ENCODE results near the gene IGBP1.
"Not testable (repeated sequence)": the region's sequence is repeated elsewhere in the genome, so short reads cannot be mapped to it uniquely, and the experiment has no call there.

IGBP1 gene

GRCh38 chrX:70133303-70134115, at the start of gene IGBP1:
Gene IGBP1 (plus strand): TSS chrX:70133447. CDS start chrX:70133948, 501 bp downstream.
- Histone ChIP-seq H3K4me3 (ENCODE audit: low read depth, low read length) (peak within 1 kb of the TSS; percentile 80), H3K27ac (ENCODE audit: low read depth, low read length) (peak within 1 kb of the TSS; percentile 80; the same call in 1 of the 2 replicates), H3K4me1 (ENCODE audit: control insufficient read depth, insufficient read depth, low read length) (peaks cover 21% of the 10 kb centered on the region), H3K27me3 (ENCODE audit: control insufficient read depth, insufficient read depth, low read length) (no peaks in the 10 kb centered on the region), H3K9me3 (ENCODE audit: control insufficient read depth, insufficient read depth, low read depth, low read length) (peaks cover 6% of the 10 kb centered on the region; the same call in 1 of the 2 replicates), H3K9ac (ENCODE audit: low read length) (peak within 1 kb of the TSS; percentile 91), H3K36me3 (ENCODE audit: control insufficient read depth, insufficient read depth, low read length) (peaks cover 18% of the 10 kb centered on the region)

GRCh38 chrX:70084592-70085240, 48.5 kb upstream of the IGBP1 start:
- no peak overlapping the region for H3K9ac ChIP-seq (ENCODE audit: low read length)
- H3K4me1 ChIP-seq (ENCODE audit: control insufficient read depth, insufficient read depth, low read length): no peaks in the 10 kb centered on the region
- H3K27ac ChIP-seq (ENCODE audit: low read depth, low read length): no peak overlapping the region
- peaks cover 11% of the 10 kb centered on the region; the same call in 1 of the 2 replicates for H3K9me3 ChIP-seq (ENCODE audit: control insufficient read depth, insufficient read depth, low read depth, low read length)
- no peaks in the 10 kb centered on the region for H3K27me3 ChIP-seq (ENCODE audit: control insufficient read depth, insufficient read depth, low read length)
- H3K4me3 ChIP-seq (ENCODE audit: low read depth, low read length): no peak overlapping the region
- no peaks in the 10 kb centered on the region for H3K36me3 ChIP-seq (ENCODE audit: control insufficient read depth, insufficient read depth, low read length)

- H3K4me3 ChIP-seq (ENCODE audit: low read depth, low read length): no peak overlapping the region
- peaks cover 9% of the 10 kb centered on the region; the same call in 1 of the 2 replicates for H3K9me3 ChIP-seq (ENCODE audit: control insufficient read depth, insufficient read depth, low read depth, low read length)
- no peaks in the 10 kb centered on the region for H3K27me3 ChIP-seq (ENCODE audit: control insufficient read depth, insufficient read depth, low read length)
- H3K27ac ChIP-seq (ENCODE audit: low read depth, low read length): no peak overlapping the region
- no peaks in the 10 kb centered on the region for H3K36me3 ChIP-seq (ENCODE audit: control insufficient read depth, insufficient read depth, low read length)
- H3K4me1 ChIP-seq (ENCODE audit: control insufficient read depth, insufficient read depth, low read length): no peaks in the 10 kb centered on the region
- H3K9ac ChIP-seq (ENCODE audit: low read length): no peak overlapping the region
These were observed 45.2 kb upstream of the IGBP1 start for GRCh38 chrX:70087857-70088630.

GRCh38 chrX:70088751-70089150, 44.5 kb upstream of the IGBP1 start:
- Histone ChIP-seq H3K4me1 (ENCODE audit: control insufficient read depth, insufficient read depth, low read length) (no peaks in the 10 kb centered on the region), H3K4me3 (ENCODE audit: low read depth, low read length) (no peak overlapping the region), H3K27ac (ENCODE audit: low read depth, low read length) (no peak overlapping the region), H3K9ac (ENCODE audit: low read length) (no peak overlapping the region), H3K9me3 (ENCODE audit: control insufficient read depth, insufficient read depth, low read depth, low read length) (peaks cover 9% of the 10 kb centered on the region; the same call in 1 of the 2 replicates), H3K27me3 (ENCODE audit: control insufficient read depth, insufficient read depth, low read length) (no peaks in the 10 kb centered on the region), H3K36me3 (ENCODE audit: control insufficient read depth, insufficient read depth, low read length) (no peaks in the 10 kb centered on the region)

GRCh38 chrX:70089604-70090297, 43.5 kb upstream of the IGBP1 start:
- Histone ChIP-seq H3K27me3 (ENCODE audit: control insufficient read depth, insufficient read depth, low read length) (no peaks in the 10 kb centered on the region), H3K4me3 (ENCODE audit: low read depth, low read length) (no peak overlapping the region), H3K4me1 (ENCODE audit: control insufficient read depth, insufficient read depth, low read length) (no peaks in the 10 kb centered on the region), H3K9ac (ENCODE audit: low read length) (no peak overlapping the region), H3K36me3 (ENCODE audit: control insufficient read depth, insufficient read depth, low read length) (no peaks in the 10 kb centered on the region), H3K27ac (ENCODE audit: low read depth, low read length) (no peak overlapping the region), H3K9me3 (ENCODE audit: control insufficient read depth, insufficient read depth, low read depth, low read length) (peaks cover 9% of the 10 kb centered on the region; the same call in 1 of the 2 replicates)

GRCh38 chrX:70092247-70092646, 41.0 kb upstream of the IGBP1 start:
- Histone ChIP-seq H3K9me3 (ENCODE audit: control insufficient read depth, insufficient read depth, low read depth, low read length) (peaks cover 6% of the 10 kb centered on the region; the same call in 1 of the 2 replicates), H3K27ac (ENCODE audit: low read depth, low read length) (no peak overlapping the region), H3K9ac (ENCODE audit: low read length) (no peak overlapping the region), H3K27me3 (ENCODE audit: control insufficient read depth, insufficient read depth, low read length) (no peaks in the 10 kb centered on the region), H3K36me3 (ENCODE audit: control insufficient read depth, insufficient read depth, low read length) (no peaks in the 10 kb centered on the region), H3K4me3 (ENCODE audit: low read depth, low read length) (no peak overlapping the region), H3K4me1 (ENCODE audit: control insufficient read depth, insufficient read depth, low read length) (no peaks in the 10 kb centered on the region)

- no peaks in the 10 kb centered on the region for H3K27me3 ChIP-seq (ENCODE audit: control insufficient read depth, insufficient read depth, low read length)
- peaks cover 6% of the 10 kb centered on the region; the same call in 1 of the 2 replicates for H3K9me3 ChIP-seq (ENCODE audit: control insufficient read depth, insufficient read depth, low read depth, low read length)
- no peaks in the 10 kb centered on the region for H3K4me1 ChIP-seq (ENCODE audit: control insufficient read depth, insufficient read depth, low read length)
- H3K9ac ChIP-seq (ENCODE audit: low read length): no peak overlapping the region
- H3K4me3 ChIP-seq (ENCODE audit: low read depth, low read length): no peak overlapping the region
- no peaks in the 10 kb centered on the region for H3K36me3 ChIP-seq (ENCODE audit: control insufficient read depth, insufficient read depth, low read length)
- H3K27ac ChIP-seq (ENCODE audit: low read depth, low read length): no peak overlapping the region
These were observed 37.2 kb upstream of the IGBP1 start for GRCh38 chrX:70096052-70096451.

GRCh38 chrX:70105229-70105628, 28.0 kb upstream of the IGBP1 start:
- Histone ChIP-seq H3K4me1 (ENCODE audit: control insufficient read depth, insufficient read depth, low read length) (no peaks in the 10 kb centered on the region), H3K27me3 (ENCODE audit: control insufficient read depth, insufficient read depth, low read length) (no peaks in the 10 kb centered on the region)

GRCh38 chrX:70111436-70112026, 21.7 kb upstream of the IGBP1 start:
- H3K9ac ChIP-seq (ENCODE audit: low read length); H3K4me3 ChIP-seq (ENCODE audit: low read depth, low read length); H3K36me3 ChIP-seq (ENCODE audit: control insufficient read depth, insufficient read depth, low read length); H3K4me1 ChIP-seq (ENCODE audit: control insufficient read depth, insufficient read depth, low read length); H3K27ac ChIP-seq (ENCODE audit: low read depth, low read length); H3K27me3 ChIP-seq (ENCODE audit: control insufficient read depth, insufficient read depth, low read length): not testable (repeated sequence)
- H3K9me3 ChIP-seq (ENCODE audit: control insufficient read depth, insufficient read depth, low read depth, low read length): peaks cover 34% of the 10 kb centered on the region

More at GRCh38 chrX:70105229-70105628, 28.0 kb upstream of the IGBP1 start:
- H3K36me3 ChIP-seq (ENCODE audit: control insufficient read depth, insufficient read depth, low read length): no peaks in the 10 kb centered on the region
- no peak overlapping the region for H3K27ac ChIP-seq (ENCODE audit: low read depth, low read length)
- H3K4me3 ChIP-seq (ENCODE audit: low read depth, low read length): no peak overlapping the region
- peaks cover 5% of the 10 kb centered on the region; the same call in 1 of the 2 replicates for H3K9me3 ChIP-seq (ENCODE audit: control insufficient read depth, insufficient read depth, low read depth, low read length)
- H3K9ac ChIP-seq (ENCODE audit: low read length): no peak overlapping the region

GRCh38 chrX:70117738-70118137, 15.5 kb upstream of the IGBP1 start:
- no peak overlapping the region for H3K27ac ChIP-seq (ENCODE audit: low read depth, low read length)
- H3K9me3 ChIP-seq (ENCODE audit: control insufficient read depth, insufficient read depth, low read depth, low read length): peaks cover 37% of the 10 kb centered on the region
- no peak overlapping the region for H3K9ac ChIP-seq (ENCODE audit: low read length)
- no peaks in the 10 kb centered on the region for H3K36me3 ChIP-seq (ENCODE audit: control insufficient read depth, insufficient read depth, low read length)
- H3K4me1 ChIP-seq (ENCODE audit: control insufficient read depth, insufficient read depth, low read length): no peaks in the 10 kb centered on the region
- H3K4me3 ChIP-seq (ENCODE audit: low read depth, low read length): no peak overlapping the region
- no peaks in the 10 kb centered on the region for H3K27me3 ChIP-seq (ENCODE audit: control insufficient read depth, insufficient read depth, low read length)
